H1 (cell line): ENCODE measurements around the gene DBNDD1. TPM values are rescaled to one million over a fixed set of nuclear protein-coding genes. Genes with fewer than 3 reads are reported as not detected.
"Not testable (repeated sequence)": the region's sequence is repeated elsewhere in the genome, so short reads cannot be mapped to it uniquely, and the experiment has no call there.

Experiments
- CTCF ChIA-PET: fragments of 300-600 bp; sonication (Branson Sonifier 250); formaldehyde crosslinking; loops from one replicate; lab custom pipeline; 2021; ENCODE audit not compliant: partially characterized antibody; lab: Charles Lee
- POLR2A ChIA-PET: fragments of 300-600 bp; sonication (Branson Sonifier 250); formaldehyde crosslinking; loops from one replicate; lab custom pipeline; 2021; ENCODE audit warnings: inconsistent platforms; ENCODE audit not compliant: partially characterized antibody; lab: Charles Lee
- DNase-seq, 2 experiments: peaks; one replicate each; pipeline versions ENCODE4 v3.0.0 to v3.0.0-alpha.2; 2010 to 2022; ENCODE audit warnings: low spot score in 2 of 2, low read depth in 1 of 2, mixed read lengths in 1 of 2
- FAIRE-seq: peaks from 2 replicates; lab custom pipeline; 2011; peaks lifted over from hg19 to GRCh38; lab: Jason Lieb, UNC
- H2AFZ ChIP-seq: 2 replicates; pipeline ENCODE4 v1.8.1; 2012; ENCODE audit warnings: low read length, inconsistent platforms
- H2AK5ac ChIP-seq: 2 replicates; pipeline ENCODE4 v1.6.1; 2013; ENCODE audit warnings: low read depth, low read length
- H2BK120ac ChIP-seq: replicated peaks from 2 replicates; pipeline ENCODE3; 2013; ENCODE audit warnings: low read depth, low read length, inconsistent platforms
- H2BK12ac ChIP-seq: 2 replicates; pipeline ENCODE4 v1.6.1; 2013; ENCODE audit warnings: low read depth, low read length
- H2BK15ac ChIP-seq: 2 replicates; pipeline ENCODE4 v1.6.1; 2013; ENCODE audit warnings: low read length
- H2BK20ac ChIP-seq: 2 replicates; pipeline ENCODE4 v1.6.1; 2013; ENCODE audit warnings: low read length
- H2BK5ac ChIP-seq: 2 replicates; pipeline ENCODE4 v1.6.1; 2013; ENCODE audit warnings: low read depth, low read length
- H3K14ac ChIP-seq: 2 replicates; pipeline ENCODE4 v1.6.1; 2013; ENCODE audit warnings: inconsistent platforms; ENCODE audit not compliant: insufficient read length
- H3K18ac ChIP-seq: 2 replicates; pipeline ENCODE4 v1.6.1; 2013; ENCODE audit warnings: low read length; ENCODE audit errors: extremely low read depth
- H3K23ac ChIP-seq: 2 replicates; pipeline ENCODE4 v1.6.1; 2013; ENCODE audit warnings: inconsistent platforms; ENCODE audit not compliant: insufficient read length
- H3K23me2 ChIP-seq: 2 replicates; pipeline ENCODE4 v1.6.1; 2013; ENCODE audit warnings: low read depth, low read length
- H3K27ac ChIP-seq: 2 replicates; pipeline ENCODE4 v1.6.1; 2011; ENCODE audit warnings: low read depth, low read length, inconsistent platforms
- H3K27me3 ChIP-seq, 4 experiments: replicated peaks in 1 of 4; 1 replicate in 1 of 4; 2 replicates in 3 of 4; pipeline versions ENCODE4 v1.6.1 to v1.8.1; 2011 to 2013; ENCODE audit warnings: low read length in 3 of 4, mild to moderate bottlenecking in 3 of 4, inconsistent platforms in 2 of 4, mixed read lengths in 2 of 4, moderate library complexity in 1 of 4; ENCODE audit not compliant: control insufficient read depth in 3 of 4, insufficient read depth in 3 of 4; ENCODE audit errors: extremely low read depth in 1 of 4
- H3K36me3 ChIP-seq, 4 experiments: 2 replicates each; pipeline versions ENCODE4 v1.6.1 to v1.8.1; 2011 to 2013; ENCODE audit warnings: mild to moderate bottlenecking in 4 of 4, low read length in 3 of 4, moderate library complexity in 2 of 4, control low read depth in 1 of 4, inconsistent platforms in 1 of 4; ENCODE audit not compliant: insufficient read depth in 4 of 4, control insufficient read depth in 2 of 4
- H3K4ac ChIP-seq: replicated peaks from 2 replicates; pipeline ENCODE3; 2013; ENCODE audit warnings: low read length, low read depth, mixed read lengths, inconsistent platforms; ENCODE audit not compliant: insufficient read length
- H3K4me1 ChIP-seq, 4 experiments: replicated peaks in 1 of 4; 1 replicate in 1 of 4; 2 replicates in 3 of 4; pipeline versions ENCODE4 v1.6.1 to v1.8.1; 2011 to 2013; ENCODE audit warnings: low read length in 3 of 4, inconsistent platforms in 2 of 4, mixed read lengths in 1 of 4; ENCODE audit not compliant: insufficient read depth in 4 of 4, control insufficient read depth in 3 of 4
- H3K4me2 ChIP-seq, 2 experiments: 2 replicates each; pipeline versions ENCODE4 v1.6.1 to v1.8.1; 2011 to 2013; ENCODE audit warnings: low read depth in 2 of 2, low read length in 2 of 2, control low read depth in 1 of 2, inconsistent platforms in 1 of 2, mild to moderate bottlenecking in 1 of 2; ENCODE audit not compliant: insufficient read depth in 1 of 2
- H3K4me3 ChIP-seq, 4 experiments: fragments of 200-600, 300-600 bp in 1 of 4; sonication (generic), shearing (Covaris generic), sonication (Bioruptor Twin) in 1 of 4; 2 replicates each; pipeline versions ENCODE4 v1.5.1 to v1.8.1; 2011 to 2016; ENCODE audit warnings: low read length in 4 of 4, low read depth in 3 of 4, control low read depth in 2 of 4, inconsistent platforms in 2 of 4, mild to moderate bottlenecking in 2 of 4, mixed read lengths in 1 of 4, moderate library complexity in 1 of 4; ENCODE audit not compliant: insufficient read depth in 2 of 4; ENCODE audit errors: extremely low read depth in 1 of 4
- H3K56ac ChIP-seq: replicated peaks from 2 replicates; pipeline ENCODE3; 2013; ENCODE audit warnings: low read depth, mild to moderate bottlenecking, mixed read lengths, low read length, inconsistent platforms; ENCODE audit not compliant: insufficient read length
- H3K79me1 ChIP-seq: 2 replicates; pipeline ENCODE4 v1.6.1; 2013; ENCODE audit warnings: low read depth, low read length, control low read depth
- H3K79me2 ChIP-seq, 2 experiments: 2 replicates each; pipeline versions ENCODE4 v1.6.1 to v1.8.1; 2012 to 2013; ENCODE audit warnings: low read length in 2 of 2, mild to moderate bottlenecking in 2 of 2, inconsistent platforms in 1 of 2; ENCODE audit not compliant: insufficient read depth in 2 of 2, control insufficient read depth in 1 of 2
- H3K9ac ChIP-seq, 4 experiments: replicated peaks in 1 of 4; 1 replicate in 1 of 4; 2 replicates in 3 of 4; pipeline versions ENCODE4 v1.6.1 to v1.8.1; 2011 to 2013; ENCODE audit warnings: low read depth in 3 of 4, low read length in 3 of 4, control low read depth in 2 of 4, mild to moderate bottlenecking in 2 of 4, moderate library complexity in 2 of 4, inconsistent platforms in 1 of 4; ENCODE audit errors: extremely low read depth in 1 of 4
- H3K9me3 ChIP-seq, 2 experiments: 2 replicates each; pipeline versions ENCODE4 v1.6.1 to v1.8.1; 2012 to 2013; ENCODE audit warnings: mild to moderate bottlenecking in 2 of 2, moderate library complexity in 2 of 2, control low read depth in 1 of 2, inconsistent platforms in 1 of 2, low read depth in 1 of 2, low read length in 1 of 2, mixed read lengths in 1 of 2; ENCODE audit not compliant: insufficient read depth in 2 of 2
- H4K20me1 ChIP-seq, 2 experiments: replicated peaks in 1 of 2; 2 replicates each; pipeline versions ENCODE3 to v1.8.1; 2011 to 2013; ENCODE audit warnings: inconsistent platforms in 2 of 2, low read length in 2 of 2, mild to moderate bottlenecking in 1 of 2; ENCODE audit not compliant: insufficient read depth in 2 of 2, control insufficient read depth in 1 of 2
- H4K5ac ChIP-seq: 2 replicates; pipeline ENCODE4 v1.6.1; 2013; ENCODE audit warnings: low read length, low read depth, mixed read lengths, inconsistent platforms; ENCODE audit not compliant: insufficient read length
- H4K8ac ChIP-seq: 2 replicates; pipeline ENCODE4 v1.8.0; 2013; ENCODE audit warnings: mild to moderate bottlenecking, moderate library complexity, low read length, inconsistent platforms; ENCODE audit not compliant: insufficient read depth; ENCODE audit errors: extremely low read depth
- H4K91ac ChIP-seq: replicated peaks from 2 replicates; pipeline ENCODE3; 2013; ENCODE audit warnings: low read length, mixed read lengths, inconsistent platforms; ENCODE audit not compliant: insufficient read length
- CBX5 ChIP-seq: fragments of 300-800, 300-1000 bp; sonication (generic); IDR thresholded peaks from 2 replicates; pipeline ENCODE4 v1.7.1; 2016; ENCODE audit warnings: antibody characterized with exemption, low read length, low read depth
- RXRA ChIP-seq: IDR thresholded peaks from 2 replicates; pipeline ENCODE4 v1.6.1; 2011; ENCODE audit warnings: low read depth, mild to moderate bottlenecking, low read length, moderate library complexity; ENCODE audit not compliant: insufficient read depth
- SIX5 ChIP-seq: IDR thresholded peaks from 2 replicates; pipeline ENCODE4 v1.6.1; 2011; ENCODE audit warnings: mild to moderate bottlenecking, low read depth, low read length
- WGBS, 2 experiments: shearing (Covaris generic) in 1 of 2; methylation state at CpG; one replicate each; pipeline versions ENCODE4 v1.1.6 to v1.1.7; 2013 to 2015; ENCODE audit warnings: low lambda C conversion rate in 2 of 2, mixed read lengths in 2 of 2, inconsistent platforms in 1 of 2, low coverage in 1 of 2, missing lambda C conversion rate in 1 of 2; ENCODE audit not compliant: insufficient replicate concordance in 2 of 2, insufficient coverage in 1 of 2, insufficient read length in 1 of 2; ENCODE audit errors: extremely low coverage in 1 of 2, missing lambda C conversion rate in 1 of 2; 5-methylcytosine and 5-hydroxymethylcytosine counted together
- polyA plus RNA-seq, 7 experiments: library from polyadenylated mRNA; depleted of rRNA in 3 of 7; stranded (reverse) in 5 of 7; unstranded in 2 of 7; fragments of >200 nt in 5 of 7; fragments of 200-250 nt in 2 of 7; gene quantifications; 1 replicate in 5 of 7; 2 replicates in 1 of 7; 4 replicates in 1 of 7; pipeline versions ENCODE4 v1.2.1 to v1.2.3, GENCODE V29; 2011 to 2013; ENCODE audit warnings: missing spikeins in 2 of 7, mixed read lengths in 2 of 7
- total RNA-seq: library from RNA; stranded (reverse); fragmentation: NEBNext Ultra II Directional; extraction: Animal tissue kit (Norgen Biotek cat#: 25700); gene quantifications from 2 replicates; pipeline ENCODE4 v1.2.1, GENCODE V29; 2021

Gene DBNDD1
- total and polyA plus RNA-seq, 2 of the 8 experiments (the other 6 are each of a cell fraction or from before 2014, with no cell fraction given), result 69.9 to 92.6 TPM

GRCh38 chr16:90008708-90009145 is 10.5 kb downstream of the DBNDD1 start (continued):
- TF ChIP-seq CBX5 (no peak), RXRA (no peak), SIX5 (no peak)

GRCh38 chr16:90007635-90008234 is 11.5 kb downstream of the DBNDD1 start:
- H3K9ac ChIP-seq, H3K4me3 ChIP-seq, H3K27ac ChIP-seq, H3K9me3 ChIP-seq, DNase-seq, H3K4ac ChIP-seq, H3K27me3 ChIP-seq, H3K79me1 ChIP-seq, FAIRE-seq, H4K8ac ChIP-seq, H2BK15ac ChIP-seq, H3K23me2 ChIP-seq, H3K14ac ChIP-seq, H2BK20ac ChIP-seq, H4K5ac ChIP-seq, H3K4me2 ChIP-seq, H2BK5ac ChIP-seq, H3K23ac ChIP-seq, H2AFZ ChIP-seq, H3K18ac ChIP-seq, H4K91ac ChIP-seq, H2BK120ac ChIP-seq, H3K4me1 ChIP-seq, H3K56ac ChIP-seq, H2BK12ac ChIP-seq, H2AK5ac ChIP-seq, CTCF ChIA-PET, H3K79me2 ChIP-seq: not testable (repeated sequence)
- peaks cover 0 to 15% (median 5%) of the 10 kb centered on the region in 4 experiments; a peak in 4 of 8 replicates for H3K36me3 ChIP-seq
- WGBS, 2 experiments, result 88% methylated on average over 12 of the region's 13 CpGs; no CpG with 5 or more reads in 1 of the 2 experiments
- peaks cover 2 to 17% of the 10 kb centered on the region in 2 experiments for H4K20me1 ChIP-seq
- POLR2A ChIA-PET, result interaction anchor here (3.4 kb wide), 1 partner anchor 8 kb away, joined by 17 read pairs; no protein-coding TSS in a partner anchor
